Suprapubic skin (tissue), 4 donors: ENCODE results near the gene ATP6V0A4. TPM values are rescaled to one million over a fixed set of nuclear protein-coding genes. Genes with fewer than 3 reads are reported as not detected.

Source experiments
- DNase-seq, 2 donors: peaks; one replicate each; pipeline ENCODE4 v3.0.0-alpha.2; 2019; ENCODE audit warnings: low spot score in 2 of 2
- H3K27ac ChIP-seq: fragments of 200-600 bp; sonication (generic); one replicate; pipeline ENCODE4 v1.5.1; 2019
- H3K27me3 ChIP-seq: fragments of 200-600 bp; sonication (generic); one replicate; pipeline ENCODE4 v1.5.1; 2019
- H3K36me3 ChIP-seq: fragments of 200-600 bp; sonication (generic); one replicate; pipeline ENCODE4 v1.5.1; 2019
- H3K4me1 ChIP-seq: fragments of 200-600 bp; sonication (generic); one replicate; pipeline ENCODE4 v1.5.1; 2019
- H3K4me3 ChIP-seq: fragments of 200-600 bp; sonication (generic); one replicate; pipeline ENCODE4 v1.5.1; 2019; ENCODE audit warnings: mild to moderate bottlenecking
- H3K9me3 ChIP-seq: fragments of 200-600 bp; sonication (generic); one replicate; pipeline ENCODE4 v1.5.1; 2019
- EP300 ChIP-seq: sonication (generic); formaldehyde crosslinking; IDR thresholded peaks from one replicate; pipeline ENCODE4 v1.6.1; 2017; ENCODE audit warnings: antibody characterized with exemption
- POLR2A ChIP-seq, 2 donors: fragments of 450-650 bp; IDR thresholded peaks; one replicate each; pipeline ENCODE4 v1.6.1; 2017; ENCODE audit warnings: antibody characterized with exemption in 2 of 2, mild to moderate bottlenecking in 2 of 2, moderate library complexity in 2 of 2
- POLR2AphosphoS5 ChIP-seq, 3 donors: sonication (generic); formaldehyde crosslinking; IDR thresholded peaks; one replicate each; pipeline ENCODE4 v1.6.1; 2017; ENCODE audit warnings: antibody characterized with exemption in 3 of 3
- WGBS: methylation state at CpG from one replicate; pipeline ENCODE4 v1.1.5; 2018; 5-methylcytosine and 5-hydroxymethylcytosine counted together
- total RNA-seq, 4 donors: library from RNA; depleted of rRNA; stranded (reverse); fragments of >200 nt; gene quantifications; one replicate each; pipeline ENCODE4 v1.1.0, GENCODE V29; 2016
- TF ChIP-seq, protein P1 (sequence below), 2 donors: fragments of 200-600 bp in 1 of 2; fragments of 450-650 bp in 1 of 2; sonication (generic) in 1 of 2; IDR thresholded peaks; one replicate each; pipeline ENCODE4 v1.5.1; 2016 to 2019; ENCODE audit warnings: antibody characterized with exemption in 2 of 2, mild to moderate bottlenecking in 1 of 2, moderate library complexity in 1 of 2

Gene ATP6V0A4
- 10 to 100 TPM; 16.6 to 37.2 (median 28.4) TPM for total RNA-seq

- H3K4me3 ChIP-seq: no peak within 1 kb of the TSS
- no peaks in the 10 kb centered on the region for H3K36me3 ChIP-seq
- no peaks in the 10 kb centered on the region for H3K4me1 ChIP-seq
- H3K9me3 ChIP-seq: no peaks in the 10 kb centered on the region
- 14% methylated on average over 14 of the region's 14 CpGs for WGBS
- H3K27me3 ChIP-seq: no peaks in the 10 kb centered on the region
- peak within 1 kb of the TSS; percentile 14 for H3K27ac ChIP-seq
- peak in 1 of 2 donors; percentile 52 for DNase-seq
- TF ChIP-seq EP300: no peak
- TF ChIP-seq POLR2AphosphoS5 (IDR thresholded peaks at IDR 0.05): no peak
- no peak for TF ChIP-seq POLR2A (IDR thresholded peaks at IDR 0.05)
- TF ChIP-seq, protein P1, sequence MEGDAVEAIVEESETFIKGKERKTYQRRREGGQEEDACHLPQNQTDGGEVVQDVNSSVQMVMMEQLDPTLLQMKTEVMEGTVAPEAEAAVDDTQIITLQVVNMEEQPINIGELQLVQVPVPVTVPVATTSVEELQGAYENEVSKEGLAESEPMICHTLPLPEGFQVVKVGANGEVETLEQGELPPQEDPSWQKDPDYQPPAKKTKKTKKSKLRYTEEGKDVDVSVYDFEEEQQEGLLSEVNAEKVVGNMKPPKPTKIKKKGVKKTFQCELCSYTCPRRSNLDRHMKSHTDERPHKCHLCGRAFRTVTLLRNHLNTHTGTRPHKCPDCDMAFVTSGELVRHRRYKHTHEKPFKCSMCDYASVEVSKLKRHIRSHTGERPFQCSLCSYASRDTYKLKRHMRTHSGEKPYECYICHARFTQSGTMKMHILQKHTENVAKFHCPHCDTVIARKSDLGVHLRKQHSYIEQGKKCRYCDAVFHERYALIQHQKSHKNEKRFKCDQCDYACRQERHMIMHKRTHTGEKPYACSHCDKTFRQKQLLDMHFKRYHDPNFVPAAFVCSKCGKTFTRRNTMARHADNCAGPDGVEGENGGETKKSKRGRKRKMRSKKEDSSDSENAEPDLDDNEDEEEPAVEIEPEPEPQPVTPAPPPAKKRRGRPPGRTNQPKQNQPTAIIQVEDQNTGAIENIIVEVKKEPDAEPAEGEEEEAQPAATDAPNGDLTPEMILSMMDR (IDR thresholded peaks at IDR 0.05): no peak
Observed at GRCh38 chr7:138797715-138798320, at the start of gene ATP6V0A4, which contains the start of gene TMEM213. TSS of gene ATP6V0A4 (minus strand) at chr7:138798196. CDS start at chr7:138771247, 26,949 bp downstream. TSS of gene TMEM213 (plus strand) at chr7:138797994. CDS start at chr7:138798105, 111 bp downstream.

DNA sequence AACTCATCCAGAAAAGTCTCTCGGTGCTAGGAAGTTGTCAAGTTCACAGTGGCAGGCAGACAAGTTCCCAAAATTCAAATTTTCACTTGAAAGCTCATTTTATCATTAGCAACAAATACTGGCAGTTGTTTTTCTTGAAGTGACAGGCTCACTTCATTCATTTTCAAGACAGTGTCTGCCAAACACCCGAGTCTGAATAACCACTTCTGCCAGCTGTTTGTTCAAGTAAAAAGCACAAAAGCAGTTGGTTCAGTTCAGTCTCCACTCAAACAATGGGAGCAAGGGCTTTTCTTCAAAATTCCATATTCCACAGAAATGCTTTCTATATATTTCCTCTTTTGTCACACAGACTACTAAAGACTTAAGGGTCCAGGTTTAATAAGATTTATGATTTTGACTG is 47.7 kb upstream of the ATP6V0A4 start:
- Histone ChIP-seq H3K27ac (no peak overlapping the region), H3K4me3 (no peak overlapping the region), H3K9me3 (no peaks in the 10 kb centered on the region), H3K4me1 (no peaks in the 10 kb centered on the region), H3K36me3 (peaks cover 6% of the 10 kb centered on the region), H3K27me3 (no peaks in the 10 kb centered on the region)
- DNase-seq: no peak
- 38% methylated on average over 2 of the region's 2 CpGs for WGBS
- no peak for TF ChIP-seq POLR2A (IDR thresholded peaks at IDR 0.05)
- no peak for TF ChIP-seq EP300
- no peak for TF ChIP-seq POLR2AphosphoS5 (IDR thresholded peaks at IDR 0.05)
- TF ChIP-seq, protein P1 (IDR thresholded peaks at IDR 0.05): no peak

- H3K36me3 ChIP-seq: no peaks in the 10 kb centered on the region
- no peak overlapping the region for H3K27ac ChIP-seq
- DNase-seq: no peak
- 87% methylated on average over 18 of the region's 20 CpGs for WGBS
- no peaks in the 10 kb centered on the region for H3K27me3 ChIP-seq
- no peaks in the 10 kb centered on the region for H3K9me3 ChIP-seq
- TF ChIP-seq POLR2AphosphoS5 (IDR thresholded peaks at IDR 0.05) (no peak), EP300 (no peak), POLR2A (IDR thresholded peaks at IDR 0.05) (no peak)
- TF ChIP-seq, protein P1 (IDR thresholded peaks at IDR 0.05): no peak
- H3K4me3 ChIP-seq: no peak overlapping the region
- H3K4me1 ChIP-seq: no peaks in the 10 kb centered on the region
Observed at GRCh38 chr7:138843632-138844580, 45.9 kb upstream of the ATP6V0A4 start.

DNA sequence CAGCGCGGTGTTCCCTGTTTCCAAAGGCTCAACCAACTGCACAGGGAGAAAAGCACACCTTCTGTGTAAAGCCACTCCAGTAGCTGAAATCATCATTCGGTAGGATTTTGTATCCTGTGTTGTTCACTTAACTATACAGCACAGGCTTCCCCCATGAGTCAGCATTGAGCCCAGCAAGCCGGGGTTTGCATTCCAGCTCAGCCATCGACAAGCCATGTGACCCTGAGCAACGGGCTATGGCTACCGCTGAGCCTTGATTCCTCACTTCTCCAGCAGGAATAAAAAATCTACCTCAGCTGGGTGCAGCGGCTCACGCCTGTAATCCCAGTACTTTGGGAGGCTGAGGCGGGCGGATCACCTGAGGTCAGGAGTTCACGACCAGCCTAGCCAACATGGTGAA is 44.1 kb upstream of the ATP6V0A4 start:
- DNase-seq: no peak
- H3K27me3 ChIP-seq: no peaks in the 10 kb centered on the region
- H3K4me1 ChIP-seq: no peaks in the 10 kb centered on the region
- H3K27ac ChIP-seq: no peak overlapping the region
- no peak overlapping the region for H3K4me3 ChIP-seq
- no peaks in the 10 kb centered on the region for H3K9me3 ChIP-seq
- TF ChIP-seq POLR2AphosphoS5 (IDR thresholded peaks at IDR 0.05) (no peak), EP300 (no peak), POLR2A (IDR thresholded peaks at IDR 0.05) (no peak)
- TF ChIP-seq, protein P1 (IDR thresholded peaks at IDR 0.05): no peak
- WGBS: 70% methylated on average over 8 of the region's 12 CpGs
- H3K36me3 ChIP-seq: no peaks in the 10 kb centered on the region

DNA sequence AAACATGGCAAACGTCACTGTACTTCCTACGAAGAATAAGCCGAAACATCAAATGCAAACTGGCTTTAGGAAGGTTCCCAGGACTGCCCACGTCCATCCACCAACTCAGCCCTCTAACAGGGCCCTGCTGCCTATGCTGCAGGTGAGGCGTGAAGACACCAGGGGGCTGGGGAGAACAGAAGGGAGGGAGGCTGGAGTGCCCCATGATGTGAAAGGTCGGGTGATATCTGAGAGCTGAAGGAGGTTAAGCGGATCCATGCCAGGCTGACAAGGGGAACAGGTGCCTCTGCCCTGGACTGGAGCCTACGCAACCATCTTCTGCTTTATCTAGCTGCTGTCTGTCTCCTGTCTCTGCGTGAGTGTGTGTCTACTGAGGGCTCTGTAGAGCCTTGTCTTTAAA is 40.2 kb upstream of the ATP6V0A4 start:
- DNase-seq: no peak
- Histone ChIP-seq H3K4me1 (no peaks in the 10 kb centered on the region), H3K27me3 (no peaks in the 10 kb centered on the region), H3K27ac (no peak overlapping the region), H3K4me3 (no peak overlapping the region), H3K36me3 (no peaks in the 10 kb centered on the region), H3K9me3 (no peaks in the 10 kb centered on the region)
- TF ChIP-seq POLR2A (IDR thresholded peaks at IDR 0.05): no peak
- no peak for TF ChIP-seq POLR2AphosphoS5 (IDR thresholded peaks at IDR 0.05)
- TF ChIP-seq EP300: no peak
- TF ChIP-seq, protein P1 (IDR thresholded peaks at IDR 0.05): no peak
- WGBS: 87% methylated on average over 9 of the region's 9 CpGs
